ENCODE data around the gene CHSY1. TPM values are rescaled to one million over a fixed set of nuclear protein-coding genes. Genes with fewer than 3 reads are reported as not detected.

CHSY1 gene
- polyA plus RNA-seq, 1 donor from 2014 or later = 16.1 TPM

- no peaks in the 10 kb centered on the region for H3K27me3 ChIP-seq (ENCODE audit: insufficient read depth, low read depth, low read length)
- H2AFZ ChIP-seq (ENCODE audit: low read depth, low read length) = no peak overlapping the region
- no peaks in the 10 kb centered on the region for H3F3A ChIP-seq (ENCODE audit: insufficient read depth, low read length, poor library complexity, severe bottlenecking)
- H3K4me3 ChIP-seq (ENCODE audit: low read length) = peak overlapping the region; percentile 97
- peak overlapping the region; percentile 94 for H3K4me2 ChIP-seq (ENCODE audit: low read length)
- no peaks in the 10 kb centered on the region for H3K9me2 ChIP-seq (ENCODE audit: insufficient read depth, low read length)
- H3K9me3 ChIP-seq (ENCODE audit: low read length) = no peaks in the 10 kb centered on the region
- peak overlapping the region; percentile 55 for H3K27ac ChIP-seq (ENCODE audit: low read length)
- H4K20me1 ChIP-seq (ENCODE audit: insufficient read depth) = no peaks in the 10 kb centered on the region
- no peaks in the 10 kb centered on the region for H3K36me3 ChIP-seq (ENCODE audit: insufficient read depth, low read length)
- peaks cover 17% of the 10 kb centered on the region for H3K79me2 ChIP-seq (replicated peaks; ENCODE audit: insufficient read depth, low read length)
- H3K9ac ChIP-seq (ENCODE audit: low read length) = peak overlapping the region; percentile 67
- TF ChIP-seq CTCF (IDR thresholded peaks at IDR 0.05; ENCODE audit: poor library complexity, severe bottlenecking) (no peak), POLR2AphosphoS5 (IDR thresholded peaks at IDR 0.05) (no peak), EP300 (conservative IDR thresholded peaks at IDR 0.05; ENCODE audit: poor library complexity, severe bottlenecking) (no peak), EZH2 (IDR thresholded peaks at IDR 0.05; ENCODE audit: borderline replicate concordance, insufficient read depth, low read length, poor library complexity, severe bottlenecking) (no peak), RAD21 (conservative IDR thresholded peaks at IDR 0.05) (no peak), TAF1 (IDR thresholded peaks at IDR 0.05; ENCODE audit: low read depth) (no peak), SMC3 (conservative IDR thresholded peaks at IDR 0.05; ENCODE audit: poor library complexity) (no peak), MXI1 (conservative IDR thresholded peaks at IDR 0.05; ENCODE audit: poor library complexity, severe bottlenecking) (no peak)
- TF ChIP-seq, protein P1, sequence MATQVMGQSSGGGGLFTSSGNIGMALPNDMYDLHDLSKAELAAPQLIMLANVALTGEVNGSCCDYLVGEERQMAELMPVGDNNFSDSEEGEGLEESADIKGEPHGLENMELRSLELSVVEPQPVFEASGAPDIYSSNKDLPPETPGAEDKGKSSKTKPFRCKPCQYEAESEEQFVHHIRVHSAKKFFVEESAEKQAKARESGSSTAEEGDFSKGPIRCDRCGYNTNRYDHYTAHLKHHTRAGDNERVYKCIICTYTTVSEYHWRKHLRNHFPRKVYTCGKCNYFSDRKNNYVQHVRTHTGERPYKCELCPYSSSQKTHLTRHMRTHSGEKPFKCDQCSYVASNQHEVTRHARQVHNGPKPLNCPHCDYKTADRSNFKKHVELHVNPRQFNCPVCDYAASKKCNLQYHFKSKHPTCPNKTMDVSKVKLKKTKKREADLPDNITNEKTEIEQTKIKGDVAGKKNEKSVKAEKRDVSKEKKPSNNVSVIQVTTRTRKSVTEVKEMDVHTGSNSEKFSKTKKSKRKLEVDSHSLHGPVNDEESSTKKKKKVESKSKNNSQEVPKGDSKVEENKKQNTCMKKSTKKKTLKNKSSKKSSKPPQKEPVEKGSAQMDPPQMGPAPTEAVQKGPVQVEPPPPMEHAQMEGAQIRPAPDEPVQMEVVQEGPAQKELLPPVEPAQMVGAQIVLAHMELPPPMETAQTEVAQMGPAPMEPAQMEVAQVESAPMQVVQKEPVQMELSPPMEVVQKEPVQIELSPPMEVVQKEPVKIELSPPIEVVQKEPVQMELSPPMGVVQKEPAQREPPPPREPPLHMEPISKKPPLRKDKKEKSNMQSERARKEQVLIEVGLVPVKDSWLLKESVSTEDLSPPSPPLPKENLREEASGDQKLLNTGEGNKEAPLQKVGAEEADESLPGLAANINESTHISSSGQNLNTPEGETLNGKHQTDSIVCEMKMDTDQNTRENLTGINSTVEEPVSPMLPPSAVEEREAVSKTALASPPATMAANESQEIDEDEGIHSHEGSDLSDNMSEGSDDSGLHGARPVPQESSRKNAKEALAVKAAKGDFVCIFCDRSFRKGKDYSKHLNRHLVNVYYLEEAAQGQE (IDR thresholded peaks at IDR 0.05; ENCODE audit: borderline replicate concordance) = no peak
Observed at GRCh38 chr15:101276501-101277037, 24.7 kb upstream of the CHSY1 start.

DNA sequence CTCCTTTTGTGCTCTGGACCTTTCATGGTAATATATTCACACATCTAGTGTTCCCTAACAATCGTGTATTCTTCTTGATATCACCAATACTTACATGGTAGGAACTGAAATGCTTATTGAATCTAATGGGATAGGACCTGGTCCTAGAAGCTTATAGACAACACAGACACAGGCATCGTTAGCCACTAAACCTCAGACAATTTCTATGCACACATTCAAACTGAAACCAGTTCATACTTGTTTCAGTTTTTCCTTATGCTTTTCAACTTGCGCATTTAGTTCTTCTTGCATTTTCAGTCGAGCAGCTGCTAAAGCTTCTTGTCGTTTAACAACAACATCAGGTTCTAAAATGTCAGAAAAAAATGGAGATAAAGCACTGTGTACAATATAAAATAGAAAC lies 23.2 kb upstream of the CHSY1 start:
- peaks cover 17% of the 10 kb centered on the region for H3K79me2 ChIP-seq (replicated peaks; ENCODE audit: insufficient read depth, low read length)
- H3K36me3 ChIP-seq (ENCODE audit: insufficient read depth, low read length) = no peaks in the 10 kb centered on the region
- no peak overlapping the region for H2AFZ ChIP-seq (ENCODE audit: low read depth, low read length)
- no peak overlapping the region for H3K4me3 ChIP-seq (ENCODE audit: low read length)
- no peaks in the 10 kb centered on the region for H4K20me1 ChIP-seq (ENCODE audit: insufficient read depth)
- no peak overlapping the region for H3K9ac ChIP-seq (ENCODE audit: low read length)
- H3K9me3 ChIP-seq (ENCODE audit: low read length) = no peaks in the 10 kb centered on the region
- H3K27ac ChIP-seq (ENCODE audit: low read length) = no peak overlapping the region
- no peak overlapping the region for H3K4me2 ChIP-seq (ENCODE audit: low read length)
- no peaks in the 10 kb centered on the region for H3F3A ChIP-seq (ENCODE audit: insufficient read depth, low read length, poor library complexity, severe bottlenecking)
- TF ChIP-seq MXI1 (conservative IDR thresholded peaks at IDR 0.05; ENCODE audit: poor library complexity, severe bottlenecking) = no peak
- no peak for TF ChIP-seq EP300 (conservative IDR thresholded peaks at IDR 0.05; ENCODE audit: poor library complexity, severe bottlenecking)
- no peak for TF ChIP-seq POLR2AphosphoS5 (IDR thresholded peaks at IDR 0.05)
- TF ChIP-seq RAD21 (conservative IDR thresholded peaks at IDR 0.05) = no peak
- no peak for TF ChIP-seq EZH2 (IDR thresholded peaks at IDR 0.05; ENCODE audit: borderline replicate concordance, insufficient read depth, low read length, poor library complexity, severe bottlenecking)
- no peak for TF ChIP-seq CTCF (IDR thresholded peaks at IDR 0.05; ENCODE audit: poor library complexity, severe bottlenecking)
- no peak for TF ChIP-seq SMC3 (conservative IDR thresholded peaks at IDR 0.05; ENCODE audit: poor library complexity)
- no peak for TF ChIP-seq TAF1 (IDR thresholded peaks at IDR 0.05; ENCODE audit: low read depth)
- TF ChIP-seq, protein P1 (IDR thresholded peaks at IDR 0.05; ENCODE audit: borderline replicate concordance) = no peak
- H3K27me3 ChIP-seq (ENCODE audit: insufficient read depth, low read depth, low read length) = no peaks in the 10 kb centered on the region
- no peaks in the 10 kb centered on the region for H3K9me2 ChIP-seq (ENCODE audit: insufficient read depth, low read length)

Data from neural cell (in vitro differentiated cells).